Measurements from ENCODE around the gene COTL1. TPM values are rescaled to one million over a fixed set of nuclear protein-coding genes. Genes with fewer than 3 reads are reported as not detected.

COTL1 gene
- total RNA-seq, 1 experiment from 2014 or later: 162 TPM

DNA sequence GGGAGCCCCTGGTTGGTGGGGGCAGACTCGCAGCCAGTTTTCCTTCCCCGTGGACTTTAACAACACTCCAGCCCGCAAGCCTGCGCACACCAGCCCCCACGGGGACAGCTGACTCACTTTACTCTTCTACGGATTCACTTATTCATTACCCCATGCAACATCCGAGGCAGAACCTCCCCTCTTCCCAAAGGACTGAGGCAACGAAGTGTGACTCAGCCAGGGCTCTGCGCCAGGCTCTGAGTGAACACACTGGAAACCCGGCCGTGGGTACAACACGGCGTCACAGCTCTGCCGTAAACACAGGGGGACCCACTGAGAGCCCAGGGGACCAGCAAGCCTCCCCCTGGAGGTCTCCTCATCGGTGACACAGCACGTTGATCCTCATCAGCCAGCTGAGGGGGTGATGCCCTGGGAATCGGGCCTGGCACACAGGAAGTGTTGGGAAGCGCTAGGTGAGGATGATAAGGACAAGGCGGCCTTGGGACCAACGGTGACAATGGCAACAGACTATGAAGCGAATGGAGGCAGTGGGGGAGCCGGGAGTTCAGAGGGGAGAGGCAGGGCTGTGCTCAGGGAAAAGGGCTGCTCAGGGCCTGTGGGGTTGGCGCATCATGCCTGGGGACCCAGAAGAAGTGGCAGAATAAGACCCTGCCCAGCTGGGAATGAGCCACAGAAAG is 14.6 kb downstream of the COTL1 start:
- Histone ChIP-seq H3K27ac (ENCODE audit: low read length) (peak overlapping the region; percentile 99), H3K9me3 (ENCODE audit: low read length) (no peaks in the 10 kb centered on the region), H3K27me3 (ENCODE audit: low read length) (no peaks in the 10 kb centered on the region), H3K9me2 (replicated peaks; ENCODE audit: insufficient read depth, low read length) (no peaks in the 10 kb centered on the region), H3K36me3 (ENCODE audit: insufficient read depth, low read length) (peaks cover 16% of the 10 kb centered on the region), H3K79me2 (ENCODE audit: low read length) (peaks cover 66% of the 10 kb centered on the region), H2AFZ (ENCODE audit: low read length) (no peak overlapping the region), H3K9ac (ENCODE audit: low read length) (peak overlapping the region; percentile 55), H4K20me1 (ENCODE audit: insufficient read depth, low read depth, low read length) (peaks cover 8% of the 10 kb centered on the region; the same call in 1 of the 2 replicates), H3K4me1 (ENCODE audit: low read length) (peaks cover 98% of the 10 kb centered on the region), H3K4me3 (ENCODE audit: low read length) (peak overlapping the region; percentile 26), H3K4me2 (ENCODE audit: low read depth, low read length, poor library complexity, severe bottlenecking) (peak overlapping the region; percentile 80)
- DNase-seq: no peak

DNA sequence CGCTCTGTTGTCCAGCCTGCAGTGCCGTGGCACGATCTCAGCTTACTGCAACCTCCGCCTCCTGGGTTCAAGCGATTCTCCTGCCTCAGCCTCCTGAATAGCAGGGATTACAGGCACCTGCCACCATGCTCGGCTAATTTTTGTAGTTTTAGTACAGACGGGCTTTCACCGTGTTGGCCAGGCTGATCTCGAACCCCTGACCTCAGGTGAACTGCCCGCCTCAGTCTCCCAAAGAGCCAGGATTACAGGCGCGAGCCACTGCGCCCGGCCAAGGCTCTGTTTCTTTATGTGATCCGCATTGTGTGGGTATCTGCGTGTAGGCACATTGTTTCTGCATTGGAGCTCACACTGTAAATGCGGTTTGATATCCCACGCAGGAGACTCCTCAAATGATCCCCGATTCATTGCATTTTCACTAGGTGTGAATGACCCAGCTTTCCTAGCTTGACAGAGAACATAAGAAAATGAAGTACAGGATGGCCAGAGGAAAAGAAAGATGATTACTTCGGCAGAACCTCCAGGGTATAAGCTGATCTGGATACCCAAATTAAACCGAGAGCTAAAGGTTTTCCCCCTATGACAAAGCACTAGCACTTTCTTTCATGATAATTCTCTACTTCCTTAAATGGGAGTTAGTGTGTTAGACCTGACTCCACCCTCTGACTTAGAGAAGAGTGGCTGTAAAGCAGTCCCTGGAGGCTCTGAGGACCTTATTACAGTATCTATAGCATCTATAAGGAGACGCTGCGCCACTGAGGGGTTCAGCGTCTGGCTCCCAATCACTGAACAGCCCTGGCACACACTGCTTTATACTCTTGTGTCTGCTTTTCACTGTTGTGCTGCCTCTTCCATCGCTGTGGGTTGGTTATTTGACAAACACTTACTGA is 17.3 kb downstream of the COTL1 start:
- H3K27ac ChIP-seq (ENCODE audit: low read length): peak overlapping the region; percentile 99
- H3K36me3 ChIP-seq (ENCODE audit: insufficient read depth, low read length): peaks cover 14% of the 10 kb centered on the region
- H3K79me2 ChIP-seq (ENCODE audit: low read length): peaks cover 67% of the 10 kb centered on the region
- H3K4me2 ChIP-seq (ENCODE audit: low read depth, low read length, poor library complexity, severe bottlenecking): peak overlapping the region; percentile 80
- DNase-seq: peak; percentile 97
- H2AFZ ChIP-seq (ENCODE audit: low read length): no peak overlapping the region
- H3K9ac ChIP-seq (ENCODE audit: low read length): peak overlapping the region; percentile 78
- peaks cover 96% of the 10 kb centered on the region for H3K4me1 ChIP-seq (ENCODE audit: low read length)
- H3K27me3 ChIP-seq (ENCODE audit: low read length): no peaks in the 10 kb centered on the region
- H4K20me1 ChIP-seq (ENCODE audit: insufficient read depth, low read depth, low read length): peaks cover 11% of the 10 kb centered on the region; the same call in 1 of the 2 replicates
- H3K9me2 ChIP-seq (replicated peaks; ENCODE audit: insufficient read depth, low read length): no peaks in the 10 kb centered on the region
- no peaks in the 10 kb centered on the region for H3K9me3 ChIP-seq (ENCODE audit: low read length)
- H3K4me3 ChIP-seq (ENCODE audit: low read length): peak overlapping the region; percentile 59

DNA sequence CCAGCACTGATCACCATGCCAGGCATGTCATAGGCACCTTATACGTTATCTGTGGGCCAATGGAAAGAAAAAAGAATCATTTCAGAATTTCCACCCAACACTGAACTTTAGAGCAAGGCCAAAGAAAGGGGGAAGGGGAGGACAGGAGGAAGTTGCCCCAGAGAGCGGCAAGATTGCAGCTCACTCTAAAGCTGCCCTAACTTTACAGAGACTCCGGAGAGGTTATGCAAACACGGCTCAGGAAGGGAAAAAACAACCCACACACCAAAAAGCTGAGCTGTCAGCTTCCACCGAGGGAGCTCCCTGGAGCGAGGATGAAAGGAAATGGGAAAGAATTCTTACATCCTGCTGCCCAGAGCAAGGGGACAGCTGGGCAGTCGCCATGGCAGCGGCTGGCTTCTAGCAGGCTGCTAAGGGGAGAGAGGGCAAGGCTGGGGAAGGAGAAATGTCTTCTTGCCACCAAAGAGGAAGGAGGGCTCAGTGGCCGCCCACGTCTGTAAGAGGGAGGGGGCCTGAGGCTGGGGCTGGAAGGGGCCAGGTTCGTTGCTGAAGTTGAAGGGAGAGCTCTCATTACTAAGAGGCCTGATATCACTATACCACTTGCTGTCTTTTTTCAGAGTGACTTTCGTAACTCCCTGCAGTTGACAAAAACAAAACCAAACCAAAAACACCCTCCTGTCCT is 18.2 kb downstream of the COTL1 start:
- no peak overlapping the region for H2AFZ ChIP-seq (ENCODE audit: low read length)

DNA sequence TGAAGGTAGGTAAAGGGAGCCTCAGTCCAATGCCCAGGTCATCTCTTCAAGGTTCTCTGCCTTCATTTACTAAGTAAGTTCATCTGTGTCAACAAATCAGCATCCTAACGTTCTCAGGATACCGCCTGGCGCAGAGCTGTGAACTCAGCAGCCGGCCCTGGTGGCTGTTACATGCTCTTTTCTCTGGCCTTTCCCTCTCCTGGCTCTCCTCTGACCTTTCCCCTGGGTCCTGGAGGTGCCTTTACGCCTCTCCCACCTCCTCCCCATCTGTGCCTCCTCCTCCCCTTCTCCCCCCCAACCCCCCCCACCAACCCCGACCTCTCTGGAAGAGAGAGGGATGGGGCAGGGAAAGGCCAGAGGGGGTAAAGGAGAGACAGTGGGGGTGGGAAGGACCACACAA is 19.5 kb downstream of the COTL1 start:
- Histone ChIP-seq H3K79me2 (ENCODE audit: low read length) (peaks cover 70% of the 10 kb centered on the region), H3K9me2 (replicated peaks; ENCODE audit: insufficient read depth, low read length) (no peaks in the 10 kb centered on the region), H3K4me1 (ENCODE audit: low read length) (peaks cover 88% of the 10 kb centered on the region), H3K36me3 (ENCODE audit: insufficient read depth, low read length) (peaks cover 17% of the 10 kb centered on the region; the same call in 1 of the 2 replicates), H4K20me1 (ENCODE audit: insufficient read depth, low read depth, low read length) (peaks cover 11% of the 10 kb centered on the region; the same call in 1 of the 2 replicates), H3K27ac (ENCODE audit: low read length) (peak overlapping the region; percentile 99), H3K4me2 (ENCODE audit: low read depth, low read length, poor library complexity, severe bottlenecking) (peak overlapping the region; percentile 80), H3K9ac (ENCODE audit: low read length) (peak overlapping the region; percentile 78), H3K9me3 (ENCODE audit: low read length) (no peaks in the 10 kb centered on the region), H3K27me3 (ENCODE audit: low read length) (no peaks in the 10 kb centered on the region), H2AFZ (ENCODE audit: low read length) (no peak overlapping the region), H3K4me3 (ENCODE audit: low read length) (peak overlapping the region; percentile 59; the same call in 1 of the 2 replicates)
- DNase-seq: peak; percentile 63

More for the DNA sequence above, 18.2 kb downstream of the COTL1 start:
- H4K20me1 ChIP-seq (ENCODE audit: insufficient read depth, low read depth, low read length): peaks cover 11% of the 10 kb centered on the region; the same call in 1 of the 2 replicates
- H3K4me1 ChIP-seq (ENCODE audit: low read length): peaks cover 96% of the 10 kb centered on the region
- peak overlapping the region; percentile 59 for H3K4me3 ChIP-seq (ENCODE audit: low read length)
- H3K27me3 ChIP-seq (ENCODE audit: low read length): no peaks in the 10 kb centered on the region
- H3K4me2 ChIP-seq (ENCODE audit: low read depth, low read length, poor library complexity, severe bottlenecking): peak overlapping the region; percentile 80
- peak overlapping the region; percentile 99 for H3K27ac ChIP-seq (ENCODE audit: low read length)
- DNase-seq: peak; percentile 85
- H3K9ac ChIP-seq (ENCODE audit: low read length): peak overlapping the region; percentile 78
- peaks cover 17% of the 10 kb centered on the region; the same call in 1 of the 2 replicates for H3K36me3 ChIP-seq (ENCODE audit: insufficient read depth, low read length)
- H3K79me2 ChIP-seq (ENCODE audit: low read length): peaks cover 67% of the 10 kb centered on the region
- no peaks in the 10 kb centered on the region for H3K9me2 ChIP-seq (replicated peaks; ENCODE audit: insufficient read depth, low read length)
- H3K9me3 ChIP-seq (ENCODE audit: low read length): no peaks in the 10 kb centered on the region

DNA sequence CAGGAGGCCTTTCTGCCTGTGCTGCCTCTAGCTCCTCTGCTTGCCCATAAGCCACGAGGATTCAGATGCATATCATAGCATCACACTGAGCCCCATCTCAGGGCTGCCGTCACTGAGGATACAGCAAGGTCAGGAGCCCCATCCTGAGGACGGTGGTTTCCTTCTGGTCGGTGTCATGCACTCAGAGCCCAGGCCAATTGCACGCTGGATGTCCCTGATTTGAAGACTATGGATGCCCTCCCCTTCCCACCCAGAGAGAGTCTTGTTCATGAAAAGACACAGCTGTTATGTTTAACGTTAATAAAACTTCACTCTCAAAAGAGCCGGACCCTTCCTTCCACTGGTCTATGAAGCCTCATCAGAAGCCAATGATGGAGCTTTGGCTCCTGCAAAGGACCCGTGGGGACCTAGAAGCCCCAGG is 19.9 kb downstream of the COTL1 start:
- peak overlapping the region; percentile 78 for H3K9ac ChIP-seq (ENCODE audit: low read length)
- H3K4me3 ChIP-seq (ENCODE audit: low read length): peak overlapping the region; percentile 59; the same call in 1 of the 2 replicates

DNA sequence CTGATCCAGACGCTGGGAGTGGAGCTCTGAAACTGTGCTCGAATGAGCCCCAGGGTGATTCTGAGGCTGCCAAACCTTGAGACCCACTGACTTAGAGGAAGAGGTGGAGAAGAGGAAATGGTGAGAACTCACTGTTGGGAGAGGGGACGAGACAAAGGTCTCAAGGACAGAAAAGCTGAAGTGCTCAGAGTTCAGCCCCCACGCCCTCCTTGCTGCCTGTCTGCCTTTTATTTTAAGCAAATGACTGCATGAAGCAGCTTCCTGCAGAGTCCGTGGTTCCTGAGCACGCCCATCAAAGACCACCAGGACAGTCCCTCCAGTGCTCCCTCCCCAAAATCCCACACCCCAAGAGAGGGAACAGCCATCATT is 20.4 kb downstream of the COTL1 start:
- Histone ChIP-seq H3K27ac (ENCODE audit: low read length) (peak overlapping the region; percentile 99), H3K27me3 (ENCODE audit: low read length) (no peaks in the 10 kb centered on the region), H3K36me3 (ENCODE audit: insufficient read depth, low read length) (peaks cover 18% of the 10 kb centered on the region; the same call in 1 of the 2 replicates), H3K79me2 (ENCODE audit: low read length) (peaks cover 69% of the 10 kb centered on the region), H3K9me3 (ENCODE audit: low read length) (no peaks in the 10 kb centered on the region), H3K4me3 (ENCODE audit: low read length) (peak overlapping the region; percentile 59; the same call in 1 of the 2 replicates), H2AFZ (ENCODE audit: low read length) (no peak overlapping the region), H3K4me1 (ENCODE audit: low read length) (peaks cover 80% of the 10 kb centered on the region), H3K4me2 (ENCODE audit: low read depth, low read length, poor library complexity, severe bottlenecking) (peak overlapping the region; percentile 80), H4K20me1 (ENCODE audit: insufficient read depth, low read depth, low read length) (peaks cover 11% of the 10 kb centered on the region; the same call in 1 of the 2 replicates), H3K9ac (ENCODE audit: low read length) (peak overlapping the region; percentile 78), H3K9me2 (replicated peaks; ENCODE audit: insufficient read depth, low read length) (no peaks in the 10 kb centered on the region)
- peak; percentile 79 for DNase-seq

More for the DNA sequence above, 19.9 kb downstream of the COTL1 start:
- no peaks in the 10 kb centered on the region for H3K27me3 ChIP-seq (ENCODE audit: low read length)
- peak overlapping the region; percentile 99 for H3K27ac ChIP-seq (ENCODE audit: low read length)
- no peak overlapping the region for H2AFZ ChIP-seq (ENCODE audit: low read length)
- H3K9me3 ChIP-seq (ENCODE audit: low read length): no peaks in the 10 kb centered on the region
- DNase-seq: peak; percentile 68
- H3K4me1 ChIP-seq (ENCODE audit: low read length): peaks cover 84% of the 10 kb centered on the region
- peaks cover 11% of the 10 kb centered on the region; the same call in 1 of the 2 replicates for H4K20me1 ChIP-seq (ENCODE audit: insufficient read depth, low read depth, low read length)
- peak overlapping the region; percentile 80 for H3K4me2 ChIP-seq (ENCODE audit: low read depth, low read length, poor library complexity, severe bottlenecking)
- peaks cover 17% of the 10 kb centered on the region; the same call in 1 of the 2 replicates for H3K36me3 ChIP-seq (ENCODE audit: insufficient read depth, low read length)
- peaks cover 69% of the 10 kb centered on the region for H3K79me2 ChIP-seq (ENCODE audit: low read length)
- no peaks in the 10 kb centered on the region for H3K9me2 ChIP-seq (replicated peaks; ENCODE audit: insufficient read depth, low read length)

DNA sequence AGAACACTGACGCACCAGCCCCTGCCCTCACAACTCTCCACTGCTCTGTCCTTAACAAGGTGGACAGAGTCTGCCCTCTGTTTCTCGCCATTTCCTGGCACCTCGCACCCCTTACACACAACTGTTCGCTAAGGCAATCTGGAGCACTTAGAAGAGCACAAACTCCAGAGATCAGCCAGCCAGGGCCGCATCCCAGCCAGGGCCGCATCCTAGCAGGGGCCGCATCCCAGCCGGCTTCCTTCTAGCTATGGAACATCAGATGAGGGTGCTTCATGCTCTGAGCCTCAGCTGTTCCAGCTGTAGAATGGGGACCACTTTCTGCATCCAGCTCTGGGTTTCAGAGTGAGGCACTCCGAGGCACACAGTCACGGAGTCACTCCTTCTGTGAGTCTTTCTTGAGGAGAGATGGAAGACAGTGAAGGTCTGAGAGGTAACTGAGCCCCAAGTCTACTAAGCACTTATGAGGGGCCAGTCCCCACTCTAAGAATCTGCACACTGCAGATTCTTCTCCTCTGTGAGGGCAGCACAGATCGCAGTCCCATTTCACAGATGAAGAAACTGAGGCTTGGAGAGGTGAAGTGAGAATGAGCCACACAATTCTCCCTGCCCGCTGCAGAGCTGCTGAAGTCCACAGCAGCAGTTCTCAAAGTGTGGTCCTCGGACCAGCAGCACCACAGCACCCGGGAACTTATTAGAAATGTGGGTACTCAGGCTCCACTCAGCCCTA is 20.9 kb downstream of the COTL1 start:
- Histone ChIP-seq H4K20me1 (ENCODE audit: insufficient read depth, low read depth, low read length) (peaks cover 11% of the 10 kb centered on the region; the same call in 1 of the 2 replicates), H3K9me3 (ENCODE audit: low read length) (no peaks in the 10 kb centered on the region), H3K9me2 (replicated peaks; ENCODE audit: insufficient read depth, low read length) (no peaks in the 10 kb centered on the region), H3K4me1 (ENCODE audit: low read length) (peaks cover 74% of the 10 kb centered on the region), H3K4me3 (ENCODE audit: low read length) (peak overlapping the region; percentile 59; the same call in 1 of the 2 replicates), H2AFZ (ENCODE audit: low read length) (no peak overlapping the region), H3K36me3 (ENCODE audit: insufficient read depth, low read length) (peaks cover 21% of the 10 kb centered on the region), H3K79me2 (ENCODE audit: low read length) (peaks cover 72% of the 10 kb centered on the region), H3K9ac (ENCODE audit: low read length) (peak overlapping the region; percentile 78), H3K4me2 (ENCODE audit: low read depth, low read length, poor library complexity, severe bottlenecking) (peak overlapping the region; percentile 80), H3K27ac (ENCODE audit: low read length) (peak overlapping the region; percentile 99), H3K27me3 (ENCODE audit: low read length) (no peaks in the 10 kb centered on the region)
- DNase-seq: no peak

All from Karpas-422 (cell line).